Measurements from ENCODE around the gene TRPC4. TPM values are rescaled to one million over a fixed set of nuclear protein-coding genes. Genes with fewer than 3 reads are reported as not detected.

Gene TRPC4
- total and polyA plus RNA-seq, 4 donors, result 1.3 to 11.3 (median 3.5) TPM

DNA sequence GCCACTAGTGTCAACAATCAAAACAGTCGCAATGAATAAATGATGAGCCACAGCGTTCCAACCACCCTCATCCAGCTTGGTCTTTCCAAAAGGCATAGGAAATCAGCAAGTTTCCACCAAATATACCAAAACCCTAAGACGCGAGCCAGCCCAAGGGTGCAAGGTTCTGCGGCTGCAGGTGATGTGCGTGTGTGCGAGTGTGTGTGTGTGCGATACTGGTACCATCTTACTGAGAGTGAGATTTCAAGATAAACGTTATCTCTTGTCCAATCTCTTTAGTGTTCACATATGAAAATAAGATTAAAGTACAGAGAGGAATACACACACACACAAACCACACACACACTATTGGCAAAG lies 895 bp upstream of the TRPC4 start:
- 49 to 58% methylated on average over 9 of the region's 9 CpGs for WGBS, 2 donors

DNA sequence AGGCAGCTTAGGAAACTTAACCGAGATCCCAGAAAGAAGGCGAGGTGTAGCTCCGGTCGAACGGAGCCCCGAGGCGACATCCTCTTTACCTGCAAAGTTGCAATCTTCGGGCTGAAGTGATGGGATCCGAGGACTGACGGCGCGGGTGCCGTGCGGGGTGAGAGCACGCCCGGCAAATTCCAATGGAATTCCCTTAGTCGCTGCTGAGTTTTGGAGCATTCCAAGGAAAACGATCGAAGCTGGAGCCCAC lies 141 bp downstream of the TRPC4 start:
- 1% methylated on average over 19 of the region's 19 CpGs for WGBS, 2 donors
- no peak for ATAC-seq (ENCODE audit: low FRiP score)
- Histone ChIP-seq H3K36me3 (ENCODE audit: control insufficient read depth in 1 of 2, insufficient read depth in 2 of 2, low read length in 1 of 2) (no peaks in the 10 kb centered on the region), H3K4me3 (ENCODE audit: low read length in 2 of 2) (peak overlapping the region; percentile 27 to 56), H3K27ac (ENCODE audit: low read depth in 1 of 2, low read length in 2 of 2) (no peak overlapping the region), H3K4me1 (ENCODE audit: control insufficient read depth in 1 of 2, insufficient read depth in 2 of 2, low read length in 2 of 2) (peaks cover 0 to 2% of the 10 kb centered on the region in 2 donors), H3K9me3 (ENCODE audit: control insufficient read depth, low read length) (no peaks in the 10 kb centered on the region), H3K27me3 (ENCODE audit: control insufficient read depth in 1 of 2, insufficient read depth in 2 of 2, low read length in 1 of 2) (no peaks in the 10 kb centered on the region)
- intact Hi-C loops (cut with DNase I), result no loop called here
- no peak for DNase-seq

More for the DNA sequence above, 895 bp upstream of the TRPC4 start:
- intact Hi-C loops (cut with DNase I), result no loop called here
- ATAC-seq (ENCODE audit: low FRiP score), result peak; percentile 16
- H3K27me3 ChIP-seq (ENCODE audit: control insufficient read depth in 1 of 2, insufficient read depth in 2 of 2, low read length in 1 of 2), result no peaks in the 10 kb centered on the region
- H3K27ac ChIP-seq (ENCODE audit: low read depth in 1 of 2, low read length in 2 of 2), result no peak overlapping the region
- H3K4me3 ChIP-seq (ENCODE audit: low read length in 2 of 2), result peak overlapping the region; percentile 7 to 56
- DNase-seq, result no peak
- no peaks in the 10 kb centered on the region for H3K36me3 ChIP-seq (ENCODE audit: control insufficient read depth in 1 of 2, insufficient read depth in 2 of 2, low read length in 1 of 2)
- peaks cover 0 to 2% of the 10 kb centered on the region in 2 donors for H3K4me1 ChIP-seq (ENCODE audit: control insufficient read depth in 1 of 2, insufficient read depth in 2 of 2, low read length in 2 of 2)
- no peaks in the 10 kb centered on the region for H3K9me3 ChIP-seq (ENCODE audit: control insufficient read depth, low read length)

DNA sequence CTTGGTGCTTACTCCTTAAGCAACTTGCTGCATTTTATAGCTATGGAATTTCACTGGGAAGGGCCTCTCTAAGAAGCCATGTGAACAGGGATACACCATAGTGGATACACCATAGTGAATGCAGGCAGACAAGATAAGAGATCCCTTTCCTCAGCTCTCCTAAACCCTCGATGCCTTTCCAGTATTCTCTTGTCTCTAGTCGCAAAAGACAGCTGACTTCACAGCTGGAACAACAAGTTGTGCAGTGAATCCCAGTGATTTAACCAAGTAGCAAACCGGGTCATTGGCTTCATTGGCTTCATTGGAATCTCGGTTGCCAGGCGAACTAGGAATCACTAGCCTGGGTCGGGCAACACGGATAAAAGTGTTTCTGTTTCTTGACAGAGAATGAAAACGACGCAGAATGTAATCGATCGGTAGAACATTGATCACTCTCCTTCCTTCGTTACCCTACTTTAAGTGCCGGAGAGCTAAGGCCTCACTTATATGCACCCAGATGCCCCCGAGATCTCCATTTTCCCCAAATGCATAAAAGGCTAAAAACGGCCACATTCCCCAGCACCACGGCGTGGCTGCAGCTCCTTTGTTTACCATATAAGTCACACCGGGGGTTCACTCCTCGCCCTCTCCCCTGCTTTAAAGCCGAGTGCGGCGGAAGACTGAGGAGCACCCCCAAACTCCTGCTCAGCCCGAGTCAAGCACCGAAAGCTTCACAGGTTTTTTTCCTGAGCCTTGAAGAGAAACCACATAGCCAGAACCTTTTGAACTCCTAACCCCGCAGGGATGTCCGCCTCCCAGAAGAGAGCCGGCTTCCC lies 674 bp downstream of the TRPC4 start:
- WGBS, 2 donors, result 16 to 17% methylated on average over 27 of the region's 27 CpGs
- H3K9me3 ChIP-seq (ENCODE audit: control insufficient read depth, low read length), result no peaks in the 10 kb centered on the region
- peak in 1 of 2 donors; percentile 63 for DNase-seq
- peaks cover 0 to 2% of the 10 kb centered on the region in 2 donors for H3K4me1 ChIP-seq (ENCODE audit: control insufficient read depth in 1 of 2, insufficient read depth in 2 of 2, low read length in 2 of 2)
- H3K4me3 ChIP-seq (ENCODE audit: low read length in 2 of 2), result peak overlapping the region; percentile 27 to 56
- ATAC-seq (ENCODE audit: low FRiP score), result peak; percentile 42
- H3K27ac ChIP-seq (ENCODE audit: low read depth in 1 of 2, low read length in 2 of 2), result peak overlapping the region in 1 of 2 donors; percentile 33
- H3K36me3 ChIP-seq (ENCODE audit: control insufficient read depth in 1 of 2, insufficient read depth in 2 of 2, low read length in 1 of 2), result no peaks in the 10 kb centered on the region
- H3K27me3 ChIP-seq (ENCODE audit: control insufficient read depth in 1 of 2, insufficient read depth in 2 of 2, low read length in 1 of 2), result no peaks in the 10 kb centered on the region
- intact Hi-C loops (cut with DNase I), result no loop called here

DNA sequence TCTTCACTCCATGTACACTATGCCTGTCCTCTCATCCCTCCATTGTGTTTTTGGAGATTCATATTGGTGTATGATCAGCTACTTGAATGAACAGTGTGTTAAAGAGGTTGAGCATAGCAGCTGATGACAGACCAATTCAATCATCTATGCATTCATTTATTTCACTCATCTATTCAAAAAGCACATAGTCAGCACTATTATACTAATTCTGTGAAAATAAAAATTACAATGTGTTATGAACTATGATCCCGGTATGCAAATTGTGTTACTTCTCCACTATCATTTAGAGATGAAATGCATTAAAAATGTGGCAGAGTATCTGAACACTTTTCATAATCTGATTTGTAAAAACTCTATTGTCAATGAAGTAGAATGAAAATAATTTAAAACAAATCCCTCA lies 5.9 kb downstream of the TRPC4 start:
- Histone ChIP-seq H3K36me3 (ENCODE audit: control insufficient read depth in 1 of 2, insufficient read depth in 2 of 2, low read length in 1 of 2) (no peaks in the 10 kb centered on the region), H3K4me1 (ENCODE audit: control insufficient read depth in 1 of 2, insufficient read depth in 2 of 2, low read length in 2 of 2) (peaks cover 0 to 1% of the 10 kb centered on the region in 2 donors), H3K9me3 (ENCODE audit: control insufficient read depth, low read length) (no peaks in the 10 kb centered on the region), H3K4me3 (ENCODE audit: low read length in 2 of 2) (no peak overlapping the region), H3K27me3 (ENCODE audit: control insufficient read depth in 1 of 2, insufficient read depth in 2 of 2, low read length in 1 of 2) (no peaks in the 10 kb centered on the region), H3K27ac (ENCODE audit: low read depth in 1 of 2, low read length in 2 of 2) (no peak overlapping the region)
- 91 to 97% methylated on average over 1 of the region's 1 CpG for WGBS, 2 donors
- DNase-seq (no peak), ATAC-seq (ENCODE audit: low FRiP score) (no peak)
- intact Hi-C loops (cut with DNase I), result no loop called here

DNA sequence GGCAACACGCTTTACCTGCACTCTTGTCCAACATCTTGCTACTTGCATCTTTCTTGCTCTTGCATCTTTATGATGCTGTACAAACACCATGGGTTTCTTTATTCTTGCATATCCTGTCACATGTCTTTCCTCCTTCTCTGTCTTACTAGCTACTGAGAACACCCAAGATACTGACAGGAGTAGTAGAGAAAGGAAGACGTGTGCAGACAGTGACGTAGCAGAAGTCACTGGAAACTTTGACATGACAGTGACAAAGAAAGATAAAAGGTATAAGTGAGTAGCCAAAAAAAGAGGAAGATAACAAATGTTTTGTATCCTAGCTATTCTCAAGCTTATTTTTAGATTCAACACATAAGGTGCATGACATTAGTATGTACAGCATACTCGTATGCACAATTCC lies 34.2 kb downstream of the TRPC4 start:
- intact Hi-C loops (cut with DNase I), result no loop called here
- H3K36me3 ChIP-seq (ENCODE audit: control insufficient read depth in 1 of 2, insufficient read depth in 2 of 2, low read length in 1 of 2), result no peaks in the 10 kb centered on the region
- no peak for ATAC-seq (ENCODE audit: low FRiP score)
- 86 to 89% methylated on average over 4 of the region's 4 CpGs for WGBS, 2 donors
- no peak overlapping the region for H3K27ac ChIP-seq (ENCODE audit: low read depth in 1 of 2, low read length in 2 of 2)
- no peak overlapping the region for H3K4me3 ChIP-seq (ENCODE audit: low read length in 2 of 2)
- no peaks in the 10 kb centered on the region for H3K4me1 ChIP-seq (ENCODE audit: control insufficient read depth in 1 of 2, insufficient read depth in 2 of 2, low read length in 2 of 2)
- DNase-seq, result no peak
- H3K9me3 ChIP-seq (ENCODE audit: control insufficient read depth, low read length), result no peaks in the 10 kb centered on the region
- peaks cover 0 to 2% of the 10 kb centered on the region in 2 donors for H3K27me3 ChIP-seq (ENCODE audit: control insufficient read depth in 1 of 2, insufficient read depth in 2 of 2, low read length in 1 of 2)

DNA sequence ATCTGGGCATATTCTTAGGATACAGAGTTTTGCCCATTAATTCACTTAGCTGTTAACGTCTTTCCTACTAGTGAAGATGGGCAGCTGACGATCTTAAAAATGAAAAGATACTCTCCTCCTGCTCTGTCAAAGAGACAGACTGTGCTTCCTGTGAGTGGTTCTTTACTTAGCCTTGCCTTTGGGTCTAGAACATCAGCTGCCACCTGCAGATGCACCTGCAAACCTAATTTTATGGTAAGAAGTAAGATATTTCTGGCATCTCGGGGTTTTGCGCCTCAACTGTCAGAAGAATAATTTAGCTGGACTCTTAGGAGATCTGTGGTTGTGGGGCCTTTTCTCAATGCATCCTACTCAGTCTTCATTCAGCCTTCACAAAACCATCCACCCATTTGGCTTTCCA lies 36.2 kb downstream of the TRPC4 start:
- Histone ChIP-seq H3K36me3 (ENCODE audit: control insufficient read depth in 1 of 2, insufficient read depth in 2 of 2, low read length in 1 of 2) (no peaks in the 10 kb centered on the region), H3K4me3 (ENCODE audit: low read length in 2 of 2) (no peak overlapping the region), H3K27me3 (ENCODE audit: control insufficient read depth in 1 of 2, insufficient read depth in 2 of 2, low read length in 1 of 2) (peaks cover 0 to 2% of the 10 kb centered on the region in 2 donors), H3K9me3 (ENCODE audit: control insufficient read depth, low read length) (no peaks in the 10 kb centered on the region), H3K4me1 (ENCODE audit: control insufficient read depth in 1 of 2, insufficient read depth in 2 of 2, low read length in 2 of 2) (no peaks in the 10 kb centered on the region), H3K27ac (ENCODE audit: low read depth in 1 of 2, low read length in 2 of 2) (no peak overlapping the region)
- no peak for DNase-seq
- intact Hi-C loops (cut with DNase I), result no loop called here
- 61 to 81% methylated on average over 4 of the region's 4 CpGs for WGBS, 2 donors
- ATAC-seq (ENCODE audit: low FRiP score), result no peak

DNA sequence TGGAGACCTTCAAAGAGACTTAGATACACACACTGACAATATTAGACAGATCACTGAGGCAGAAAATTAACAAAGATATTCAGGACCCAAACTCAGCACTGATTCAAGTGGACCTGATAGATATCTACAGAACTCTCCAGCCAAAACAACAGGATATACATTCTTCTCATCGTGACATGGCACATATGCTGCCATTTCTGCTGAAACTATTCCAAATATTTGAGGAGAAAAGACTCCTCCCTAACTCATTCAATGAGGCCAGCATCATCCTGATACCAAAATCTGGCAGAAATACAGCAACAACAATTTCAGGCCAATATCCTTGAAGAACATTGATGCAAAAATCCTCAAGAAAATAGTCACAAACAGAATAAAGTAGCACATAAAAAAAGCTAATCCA lies 53.3 kb downstream of the TRPC4 start:
- Histone ChIP-seq H3K4me3 (ENCODE audit: low read length in 2 of 2) (no peak overlapping the region), H3K9me3 (ENCODE audit: control insufficient read depth, low read length) (no peaks in the 10 kb centered on the region), H3K36me3 (ENCODE audit: control insufficient read depth in 1 of 2, insufficient read depth in 2 of 2, low read length in 1 of 2) (no peaks in the 10 kb centered on the region), H3K27ac (ENCODE audit: low read depth in 1 of 2, low read length in 2 of 2) (no peak overlapping the region), H3K27me3 (ENCODE audit: control insufficient read depth in 1 of 2, insufficient read depth in 2 of 2, low read length in 1 of 2) (no peaks in the 10 kb centered on the region), H3K4me1 (ENCODE audit: control insufficient read depth in 1 of 2, insufficient read depth in 2 of 2, low read length in 2 of 2) (no peaks in the 10 kb centered on the region)
- 48 to 57% methylated on average over 1 of the region's 1 CpG for WGBS, 2 donors
- DNase-seq (no peak), ATAC-seq (ENCODE audit: low FRiP score) (no peak)
- intact Hi-C loops (cut with DNase I), result no loop called here

DNA sequence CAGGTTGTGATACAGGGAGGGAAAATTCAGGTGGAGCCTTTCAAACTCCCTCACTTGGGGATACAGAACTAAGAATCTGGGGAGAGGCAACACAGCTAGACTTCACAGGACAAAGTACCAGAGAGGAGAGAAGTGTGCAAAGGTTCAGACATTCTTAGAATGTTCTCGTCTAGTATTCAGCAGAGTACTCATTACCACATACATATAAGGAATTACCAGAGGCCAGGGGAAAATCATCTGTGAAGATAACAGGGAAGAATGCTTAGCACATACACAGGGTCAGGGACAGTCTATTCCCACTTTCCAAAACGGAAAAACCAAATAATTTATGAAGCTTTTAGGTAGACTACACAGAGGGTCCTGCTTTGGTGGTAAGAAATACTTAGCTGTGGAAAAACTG lies 58.1 kb downstream of the TRPC4 start:
- Histone ChIP-seq H3K9me3 (ENCODE audit: control insufficient read depth, low read length) (no peaks in the 10 kb centered on the region), H3K36me3 (ENCODE audit: control insufficient read depth in 1 of 2, insufficient read depth in 2 of 2, low read length in 1 of 2) (no peaks in the 10 kb centered on the region), H3K27me3 (ENCODE audit: control insufficient read depth in 1 of 2, insufficient read depth in 2 of 2, low read length in 1 of 2) (no peaks in the 10 kb centered on the region), H3K4me1 (ENCODE audit: control insufficient read depth in 1 of 2, insufficient read depth in 2 of 2, low read length in 2 of 2) (no peaks in the 10 kb centered on the region), H3K4me3 (ENCODE audit: low read length in 2 of 2) (no peak overlapping the region), H3K27ac (ENCODE audit: low read depth in 1 of 2, low read length in 2 of 2) (no peak overlapping the region)
- DNase-seq (no peak), ATAC-seq (ENCODE audit: low FRiP score) (no peak)
- 56 to 59% methylated on average over 2 of the region's 2 CpGs for WGBS, 2 donors
- intact Hi-C loops (cut with DNase I), result no loop called here

DNA sequence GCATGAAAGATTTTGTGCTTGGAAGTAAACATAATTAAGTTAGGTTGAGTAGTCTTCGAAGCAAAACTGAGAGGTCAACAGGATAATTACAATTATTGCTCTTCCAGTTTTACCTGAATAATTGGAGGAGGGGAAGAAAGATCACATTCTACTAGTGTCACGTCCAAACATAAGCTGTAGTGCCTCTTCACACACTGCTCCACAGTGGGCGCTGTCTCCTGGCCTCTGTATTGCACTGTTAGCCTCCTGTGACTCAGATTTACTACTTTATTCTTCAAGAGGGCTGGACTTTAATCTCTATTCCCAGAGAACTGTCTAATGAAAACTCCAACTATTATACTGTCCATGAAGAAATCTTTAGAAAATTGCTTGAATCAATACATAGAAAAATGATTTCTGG lies 62.9 kb downstream of the TRPC4 start:
- WGBS, 2 donors, result 86 to 89% methylated on average over 3 of the region's 3 CpGs
- Histone ChIP-seq H3K4me1 (ENCODE audit: control insufficient read depth in 1 of 2, insufficient read depth in 2 of 2, low read length in 2 of 2) (no peaks in the 10 kb centered on the region), H3K27ac (ENCODE audit: low read depth in 1 of 2, low read length in 2 of 2) (no peak overlapping the region), H3K4me3 (ENCODE audit: low read length in 2 of 2) (no peak overlapping the region), H3K9me3 (ENCODE audit: control insufficient read depth, low read length) (no peaks in the 10 kb centered on the region), H3K27me3 (ENCODE audit: control insufficient read depth in 1 of 2, insufficient read depth in 2 of 2, low read length in 1 of 2) (no peaks in the 10 kb centered on the region), H3K36me3 (ENCODE audit: control insufficient read depth in 1 of 2, insufficient read depth in 2 of 2, low read length in 1 of 2) (no peaks in the 10 kb centered on the region)
- ATAC-seq (ENCODE audit: low FRiP score) (no peak), DNase-seq (no peak)
- intact Hi-C loops (cut with DNase I), result no loop called here

Measured in aorta (tissue), 5 donors.